GM23248 (cell line): Measurements from ENCODE around the gene VPS54.

Source experiments
- EZH2 ChIP-seq: fragments of 200-600 bp; sonication (generic); IDR thresholded peaks from 2 replicates; pipeline ENCODE4 v1.6.1; 2018; ENCODE audit warnings: antibody characterized with exemption, mild to moderate bottlenecking; ENCODE audit not compliant: insufficient read depth, poor library complexity, severe bottlenecking
- EZH2phosphoT487 ChIP-seq: fragments of 200-600 bp; sonication (generic); IDR thresholded peaks from 2 replicates; pipeline ENCODE4 v1.6.1; 2018; ENCODE audit warnings: antibody characterized with exemption, moderate library complexity, mild to moderate bottlenecking, low read depth; ENCODE audit not compliant: insufficient read depth

- TF ChIP-seq EZH2phosphoT487 = no peak
- no peak for TF ChIP-seq EZH2
Measured at GRCh38 chr2:63862806-63863205, 156.4 kb downstream of the VPS54 start.
